Eye (tissue), 1 donor: ENCODE measurements around the gene FSTL3.
"Not testable (repeated sequence)": the region's sequence is repeated elsewhere in the genome, so short reads cannot be mapped to it uniquely, and the experiment has no call there.

Experiments
- DNase-seq: peaks from one replicate; pipeline ENCODE4 v3.0.0-alpha.2; 2015

Gene FSTL3

DNA sequence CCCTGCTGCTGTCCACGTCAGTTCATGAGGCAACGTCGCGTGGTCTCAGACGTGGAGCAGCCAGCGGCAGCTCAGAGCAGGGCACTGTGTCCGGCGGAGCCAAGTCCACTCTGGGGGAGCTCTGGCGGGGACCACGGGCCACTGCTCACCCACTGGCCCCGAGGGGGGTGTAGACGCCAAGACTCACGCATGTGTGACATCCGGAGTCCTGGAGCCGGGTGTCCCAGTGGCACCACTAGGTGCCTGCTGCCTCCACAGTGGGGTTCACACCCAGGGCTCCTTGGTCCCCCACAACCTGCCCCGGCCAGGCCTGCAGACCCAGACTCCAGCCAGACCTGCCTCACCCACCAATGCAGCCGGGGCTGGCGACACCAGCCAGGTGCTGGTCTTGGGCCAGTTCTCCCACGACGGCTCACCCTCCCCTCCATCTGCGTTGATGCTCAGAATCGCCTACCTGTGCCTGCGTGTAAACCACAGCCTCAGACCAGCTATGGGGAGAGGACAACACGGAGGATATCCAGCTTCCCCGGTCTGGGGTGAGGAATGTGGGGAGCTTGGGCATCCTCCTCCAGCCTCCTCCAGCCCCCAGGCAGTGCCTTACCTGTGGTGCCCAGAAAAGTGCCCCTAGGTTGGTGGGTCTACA, 6.6 kb downstream of the FSTL3 start:
- no peak for DNase-seq

DNA sequence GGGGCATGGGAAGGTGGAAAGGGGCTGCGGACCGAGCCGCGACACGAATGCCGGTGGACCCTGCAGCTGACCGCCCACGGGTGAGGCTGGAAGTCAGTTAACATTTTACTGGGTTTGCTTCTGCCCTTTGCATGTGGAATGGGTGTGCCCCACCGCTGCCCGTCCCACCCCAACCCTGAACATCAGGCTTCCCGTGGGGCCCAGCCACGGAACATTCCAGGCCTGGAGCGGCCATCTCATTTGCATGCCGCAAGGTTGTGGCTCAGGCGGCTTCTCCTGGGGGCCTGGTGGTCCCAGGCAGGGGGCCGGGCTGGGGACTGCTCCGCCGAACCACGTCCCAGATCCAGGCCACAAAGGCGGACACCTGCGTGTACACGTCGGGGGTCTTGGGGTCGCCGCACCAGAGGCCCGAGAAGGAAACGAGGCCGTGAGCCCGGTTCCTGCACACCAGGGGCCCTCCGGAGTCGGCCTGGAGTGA, 9.3 kb downstream of the FSTL3 start:
- no peak for DNase-seq

DNA sequence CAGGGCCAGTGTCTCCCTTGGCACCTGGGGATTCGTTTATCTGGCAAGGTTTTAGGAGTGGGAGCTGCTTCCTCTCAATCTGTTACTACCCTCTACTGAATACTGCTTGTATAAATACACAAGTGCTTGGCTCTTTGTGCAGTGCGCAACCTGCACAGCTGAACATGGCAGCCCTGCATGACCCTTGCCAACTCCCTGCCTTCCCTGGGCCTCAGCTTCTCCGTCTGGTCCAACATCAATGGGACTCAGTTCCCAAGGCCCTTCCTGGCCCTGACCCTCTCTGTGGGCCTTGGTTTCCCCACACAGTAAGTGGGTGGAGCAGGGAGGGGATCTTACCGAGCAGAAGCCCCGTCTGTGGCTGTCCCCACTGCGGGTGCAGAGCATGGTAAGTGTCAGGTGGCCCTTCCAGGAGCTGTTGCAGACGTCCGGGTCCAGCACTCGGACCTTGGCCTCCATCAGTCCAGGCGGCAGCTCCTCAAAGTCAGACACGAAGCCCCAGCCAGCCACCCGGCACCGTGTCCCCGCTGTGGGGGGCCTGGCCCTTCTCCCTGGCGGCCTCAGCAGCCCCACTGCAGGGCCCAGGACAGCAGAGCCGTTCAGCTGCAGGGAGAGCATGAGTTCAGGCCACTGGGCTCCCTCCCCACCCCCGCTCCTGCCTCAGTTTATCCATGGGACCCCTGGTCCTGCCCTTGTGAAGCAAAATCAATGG, 10.6 kb downstream of the FSTL3 start:
- DNase-seq = no peak

DNA sequence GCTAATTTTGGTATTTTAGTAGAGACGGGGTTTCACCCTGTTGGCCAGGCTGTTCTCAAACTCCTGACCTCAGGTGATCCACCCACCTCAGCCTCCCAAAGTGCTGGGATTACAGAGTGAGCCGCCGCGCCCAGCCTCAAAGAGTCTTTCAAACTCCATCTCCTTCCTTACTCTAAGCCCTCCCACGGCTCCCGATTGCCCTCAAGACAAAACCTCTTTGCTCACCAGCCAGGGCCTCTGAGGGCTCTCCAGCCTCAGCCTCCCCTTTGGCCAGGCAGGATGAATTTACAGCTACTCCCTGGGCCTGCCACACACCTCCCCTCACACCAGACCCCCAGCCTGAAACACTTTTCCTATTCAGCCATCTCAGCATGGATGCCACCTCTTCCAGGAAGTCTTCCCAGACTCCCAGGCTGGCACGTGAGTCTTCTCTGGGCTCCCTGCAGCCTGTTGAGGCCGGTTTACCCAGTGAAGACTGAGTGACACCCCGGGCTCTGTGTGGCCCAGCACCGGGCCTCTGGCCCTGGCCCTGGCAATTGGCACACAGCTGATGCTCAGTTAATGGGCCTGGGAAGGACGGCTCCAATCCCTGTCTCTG, 11.5 kb downstream of the FSTL3 start:
- DNase-seq = no peak

DNA sequence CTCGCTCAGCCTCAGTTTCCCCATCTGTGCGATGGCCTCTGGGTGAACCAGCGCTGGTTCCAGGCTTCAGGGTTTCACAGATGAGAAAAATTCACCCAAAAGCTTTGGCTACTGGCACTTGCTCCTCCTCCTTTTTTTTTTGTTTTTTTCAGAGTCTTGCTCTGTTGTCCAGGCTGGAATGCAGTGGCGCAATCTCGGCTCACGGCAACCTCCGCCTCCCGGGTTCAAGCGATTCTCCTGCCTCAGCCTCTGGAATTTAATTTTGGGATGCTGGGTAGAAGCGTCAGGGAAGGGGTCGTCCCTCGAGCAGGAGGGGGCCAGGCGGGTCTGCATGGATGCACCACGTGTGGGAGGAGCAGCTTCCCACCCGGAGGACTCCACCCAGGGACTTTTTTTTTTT, 12.0 kb downstream of the FSTL3 start:
- DNase-seq = no peak

DNA sequence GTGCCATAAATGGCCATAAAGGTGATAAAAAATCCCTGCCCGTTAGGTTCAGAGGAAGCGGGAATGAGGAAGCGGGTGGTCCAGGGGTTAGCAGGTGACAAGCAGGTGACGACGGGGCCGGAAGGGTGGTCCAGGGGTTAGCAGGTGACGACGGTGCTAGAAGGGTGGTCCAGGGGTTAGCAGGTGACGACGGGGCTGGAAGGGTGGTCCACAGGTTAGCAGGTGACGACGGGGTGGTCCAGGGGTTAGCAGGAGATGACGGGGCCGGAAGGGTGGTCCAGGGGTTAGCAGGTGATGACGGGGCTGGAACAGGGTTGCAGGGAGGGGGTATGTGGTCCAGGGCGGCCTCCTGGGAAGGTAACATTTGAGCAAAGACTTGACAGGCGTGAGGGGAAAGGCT, 12.8 kb downstream of the FSTL3 start:
- DNase-seq = no peak

DNA sequence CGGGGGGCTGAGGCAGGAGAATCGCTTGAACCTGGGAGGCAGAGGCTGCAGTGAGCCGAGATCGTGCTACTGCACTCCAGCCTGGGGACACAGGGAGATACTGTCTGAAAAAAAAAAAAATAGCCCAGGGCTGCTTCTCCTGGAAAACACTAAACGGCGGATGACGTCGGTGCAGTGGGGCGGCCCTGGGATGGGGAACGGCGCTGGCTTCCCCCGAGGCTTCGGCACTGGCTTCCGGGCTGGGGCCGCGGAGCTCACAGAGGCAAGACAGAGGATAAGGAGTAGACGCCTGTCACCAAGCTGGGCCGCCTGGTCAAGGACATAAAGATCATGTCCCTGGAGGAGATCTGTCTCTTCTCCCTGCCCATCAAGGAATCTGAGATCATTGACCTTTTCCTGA, 14.0 kb downstream of the FSTL3 start:
- DNase-seq = no peak

DNA sequence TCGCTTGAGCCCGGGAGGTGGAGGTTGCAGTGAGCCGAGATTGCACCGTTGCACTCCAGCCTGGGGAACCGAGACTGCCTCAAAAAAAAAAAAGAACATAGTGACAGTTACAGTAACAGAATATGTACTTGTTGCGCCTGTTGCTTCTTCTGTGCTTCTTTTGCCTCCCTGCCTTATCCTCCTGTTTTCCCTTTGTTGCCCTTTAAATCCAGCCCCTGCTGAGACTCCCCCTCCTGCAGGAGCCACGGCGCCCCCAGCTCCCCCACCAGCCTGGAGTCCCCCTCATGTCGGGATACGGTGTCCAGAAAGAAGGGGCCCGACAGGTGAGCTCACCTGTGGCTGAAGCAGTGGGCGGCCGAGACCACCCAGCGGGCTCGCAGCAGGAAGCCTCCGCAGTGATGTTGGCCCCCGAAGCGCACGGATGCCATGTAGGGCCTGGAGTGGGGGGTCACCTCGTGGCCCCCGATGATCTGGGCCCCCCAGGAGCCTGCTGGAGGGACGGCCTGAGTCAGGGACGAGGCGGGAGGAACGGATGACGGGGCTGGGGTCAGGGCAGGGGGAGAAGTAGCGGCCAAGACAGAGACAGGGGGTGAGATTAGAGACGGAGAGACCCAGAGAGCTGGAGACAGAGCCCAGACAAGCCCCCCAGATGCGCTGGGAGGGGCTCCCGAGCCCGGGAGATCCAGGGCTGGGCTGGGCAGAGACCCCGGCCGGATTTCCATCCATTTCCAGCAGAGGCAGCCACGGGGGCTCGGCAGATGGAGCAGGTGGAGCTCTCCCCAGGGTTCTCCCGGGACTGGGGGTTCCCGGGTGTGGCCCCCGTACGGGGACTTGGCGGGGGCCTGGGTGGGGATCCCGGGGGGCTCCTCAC, 18.5 kb downstream of the FSTL3 start:
- DNase-seq = no peak

DNA sequence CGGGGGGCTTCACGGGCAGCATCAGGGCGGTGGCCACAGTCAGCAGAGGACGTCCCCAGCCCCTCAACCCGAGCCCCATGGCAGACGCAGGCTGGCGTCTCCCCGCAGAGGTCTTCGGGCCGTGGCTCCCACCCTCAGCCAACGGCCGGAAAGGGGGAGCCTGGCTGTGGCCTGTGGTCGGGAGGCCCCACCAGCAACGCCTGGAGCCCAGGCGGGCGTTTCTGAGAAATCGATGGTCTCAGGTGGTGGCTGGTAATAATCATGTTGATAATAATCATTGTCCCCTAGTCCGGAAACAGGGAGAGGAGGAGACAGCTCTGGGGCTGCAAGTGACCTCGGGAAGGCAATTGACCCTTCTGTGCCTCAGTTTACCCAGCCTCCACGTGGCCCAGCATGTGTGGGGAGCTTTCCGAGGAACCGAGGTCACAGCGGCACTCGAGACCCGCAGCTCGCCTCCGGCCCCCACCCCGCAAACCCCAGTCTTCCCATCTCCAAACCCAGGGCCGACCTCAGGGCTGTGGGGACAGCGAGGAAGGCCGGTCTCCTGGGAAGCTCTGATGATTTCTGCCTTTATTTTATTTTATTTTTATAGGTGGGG, 19.3 kb downstream of the FSTL3 start, which contains the start of gene PRSS57:
Gene PRSS57, minus strand, starts transcription at position 101 of the 598 bp plus-strand sequence. Its CDS starts 22 bp downstream, at position 79.
- DNase-seq = no peak

DNA sequence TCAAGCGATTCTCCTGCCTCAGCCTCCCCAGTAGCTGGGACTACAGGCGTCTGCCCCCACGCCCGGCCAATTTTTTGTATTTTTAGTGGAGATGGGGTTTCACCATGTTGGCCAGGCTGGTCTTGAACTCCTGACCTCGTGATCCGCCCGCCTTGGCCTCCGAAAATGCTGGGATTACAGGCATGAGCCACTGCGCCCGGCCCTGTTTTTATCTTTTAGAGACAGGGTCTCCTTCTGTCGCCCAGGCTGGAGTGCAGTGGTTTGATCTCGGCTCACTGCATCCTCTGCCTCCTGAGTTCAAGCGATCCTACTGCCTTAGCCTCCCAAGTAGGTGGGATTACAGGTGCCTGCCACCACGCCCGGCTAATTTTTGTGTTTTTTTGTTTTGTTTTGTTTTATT, 22.3 kb downstream of the FSTL3 start:
- DNase-seq = not testable (repeated sequence)

DNA sequence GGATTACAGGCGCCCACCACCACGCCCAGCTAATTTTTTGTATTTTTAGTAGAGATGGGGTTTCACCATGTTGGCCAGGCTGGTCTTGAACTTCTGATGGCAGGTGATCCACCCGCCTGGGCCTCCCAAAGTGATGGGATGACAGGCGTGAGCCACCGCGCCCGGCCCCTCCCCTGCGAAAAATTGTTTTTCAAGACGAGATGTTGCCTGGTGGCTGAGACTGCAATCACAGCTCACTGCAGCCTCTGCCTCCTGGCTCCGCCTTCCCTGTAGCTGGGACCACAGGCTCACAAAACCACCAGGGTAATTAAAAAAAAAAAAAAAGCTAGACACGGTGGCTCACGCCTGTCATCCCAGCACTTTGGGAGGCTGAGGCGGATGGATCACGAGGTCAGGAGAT, 23.7 kb downstream of the FSTL3 start:
- DNase-seq = not testable (repeated sequence)

DNA sequence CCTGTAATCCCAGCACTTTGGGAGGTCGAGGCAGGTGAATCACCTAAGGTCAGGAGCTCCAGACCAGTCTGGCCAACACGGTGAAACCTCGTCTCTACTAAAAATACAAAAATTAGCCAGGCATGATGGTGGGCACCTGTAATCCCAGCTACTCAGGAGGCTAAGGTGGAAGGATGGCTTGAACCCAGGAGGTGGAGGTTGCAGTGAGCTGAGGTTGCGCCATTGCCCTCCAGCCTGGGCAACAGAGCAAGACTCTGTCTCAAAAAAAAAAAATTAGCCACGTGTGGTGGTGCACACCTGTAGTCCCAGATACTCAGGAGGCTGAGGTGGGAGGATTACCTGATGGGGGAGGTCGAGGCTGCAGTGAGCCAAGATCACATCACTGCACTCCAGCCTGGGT, 26.7 kb downstream of the FSTL3 start:
- not testable (repeated sequence) for DNase-seq

DNA sequence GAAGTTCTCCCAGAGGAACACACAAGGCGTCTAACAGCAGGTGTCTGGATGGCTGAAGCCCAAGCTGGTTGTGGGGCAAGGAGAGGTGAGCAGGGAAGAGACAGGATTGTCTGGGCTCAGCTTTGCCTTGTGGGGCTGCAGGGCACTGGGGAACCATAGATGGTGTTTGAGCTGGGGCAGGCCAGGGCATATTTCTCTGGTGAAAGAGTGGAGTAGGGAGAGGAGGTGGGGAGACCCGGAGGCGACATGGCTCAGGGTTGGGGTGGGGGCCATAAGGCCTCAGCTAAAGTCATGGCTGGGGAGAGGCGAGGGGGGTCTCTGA, 27.1 kb downstream of the FSTL3 start:
- no peak for DNase-seq

DNA sequence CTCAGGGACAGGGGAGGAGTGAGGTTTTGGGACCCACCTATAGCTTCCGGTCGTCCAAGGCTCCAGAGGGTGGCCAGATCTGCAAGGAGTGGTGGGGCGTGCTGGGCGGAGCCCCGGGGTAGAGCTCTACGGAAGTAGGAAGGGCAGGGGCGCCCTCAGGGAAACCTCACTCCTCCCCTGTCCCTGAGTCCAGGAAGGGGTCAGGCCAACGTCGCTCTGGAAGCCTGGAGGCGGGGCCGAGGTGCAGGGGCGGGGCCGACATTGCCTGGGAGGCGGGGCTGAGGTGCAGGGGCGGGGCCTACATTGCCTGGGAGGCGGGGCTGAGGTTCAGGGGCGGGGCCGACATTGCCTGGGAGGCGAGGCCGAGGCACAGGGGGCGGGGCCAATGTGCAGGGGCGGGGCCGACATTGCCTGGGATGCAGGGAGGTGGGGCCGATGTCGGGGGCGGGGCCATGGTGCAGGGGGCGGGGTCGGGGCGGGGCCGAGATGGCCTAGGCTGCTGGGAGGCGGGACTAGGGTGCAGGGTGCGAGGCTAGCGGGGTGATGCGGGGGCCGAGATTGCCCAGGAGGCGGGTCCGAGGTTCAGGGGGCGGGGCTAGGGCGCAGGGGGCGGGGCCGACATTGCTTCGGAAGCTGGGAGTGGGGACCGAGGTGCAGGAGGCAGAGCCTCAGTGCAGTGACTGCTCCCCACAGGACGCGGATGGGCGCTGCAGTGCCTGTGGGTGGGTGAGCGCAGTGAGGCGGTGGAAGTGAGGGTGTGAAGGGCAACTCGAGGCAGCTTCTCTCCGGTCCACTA, 27.7 kb downstream of the FSTL3 start:
- peak; percentile 80 for DNase-seq

DNA sequence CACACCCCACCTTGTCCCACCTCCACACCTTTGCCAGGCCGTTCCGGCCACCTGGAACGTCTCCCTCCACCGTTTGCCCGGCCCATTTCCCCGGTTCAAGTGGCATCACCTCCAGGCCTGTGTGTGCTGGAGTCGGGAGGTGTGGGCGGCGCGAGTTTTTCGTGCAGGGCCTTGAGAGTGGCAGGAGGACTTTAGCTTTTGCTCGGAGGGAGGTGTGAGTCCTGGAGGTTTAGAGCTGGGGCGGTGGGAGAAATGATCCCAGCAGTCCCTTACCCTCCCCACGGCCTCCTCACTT, 28.2 kb downstream of the FSTL3 start:
- no peak for DNase-seq

DNA sequence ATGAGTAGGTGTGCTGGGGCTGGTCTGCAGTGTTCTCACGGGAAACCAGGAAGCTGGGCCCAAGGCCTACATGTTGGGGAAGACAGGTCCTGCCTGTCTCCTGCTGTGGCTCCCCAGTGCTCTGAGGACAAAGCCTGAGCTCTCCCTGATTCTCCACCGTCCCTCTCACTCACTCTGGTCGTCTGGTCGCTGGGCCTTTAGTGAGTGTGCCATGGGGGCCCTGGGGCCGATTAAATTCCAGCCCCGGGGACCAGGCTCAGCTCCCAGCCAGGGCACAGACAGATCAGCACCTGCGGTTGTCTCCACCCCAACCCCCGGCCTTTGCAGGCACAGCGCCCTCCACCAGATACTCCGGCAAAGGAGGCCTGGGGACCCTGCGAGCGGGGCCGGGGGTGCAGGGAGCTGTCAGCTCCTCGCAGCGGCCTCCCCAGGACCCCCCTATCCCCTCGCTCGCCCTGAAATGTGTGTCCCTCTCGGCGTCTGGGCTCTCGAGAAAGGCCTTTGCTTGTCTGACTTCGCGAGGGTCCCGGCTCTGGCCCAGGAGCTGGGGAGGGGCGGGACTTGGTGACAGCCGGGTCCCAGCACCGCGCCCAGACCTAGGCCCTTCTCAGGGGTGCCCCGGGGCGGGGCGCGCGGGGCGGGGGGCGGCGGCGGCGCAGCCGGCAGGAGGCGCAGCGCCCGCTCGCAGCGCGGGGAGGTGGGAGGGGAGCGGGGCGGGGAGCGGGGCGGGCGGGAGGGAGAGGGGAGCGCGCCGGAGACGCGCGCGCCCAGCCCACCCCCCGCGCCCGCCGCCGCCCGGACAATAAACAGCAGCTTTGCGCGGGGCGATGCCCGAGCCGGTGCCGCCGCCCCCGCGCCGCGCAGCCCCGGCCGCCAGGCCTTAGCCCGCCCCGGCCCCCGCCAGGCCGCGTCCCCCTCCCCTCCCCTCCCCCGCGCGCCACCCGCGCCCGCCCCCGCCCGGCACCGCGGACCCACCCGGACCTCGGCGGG, 32.3 kb downstream of the FSTL3 start, which contains the start of gene PALM:
Gene PALM, plus strand, starts transcription at position 782 of the 990 bp plus-strand sequence. CDS start 212 bp downstream, outside the sequence.
- peak; percentile 84 for DNase-seq

DNA sequence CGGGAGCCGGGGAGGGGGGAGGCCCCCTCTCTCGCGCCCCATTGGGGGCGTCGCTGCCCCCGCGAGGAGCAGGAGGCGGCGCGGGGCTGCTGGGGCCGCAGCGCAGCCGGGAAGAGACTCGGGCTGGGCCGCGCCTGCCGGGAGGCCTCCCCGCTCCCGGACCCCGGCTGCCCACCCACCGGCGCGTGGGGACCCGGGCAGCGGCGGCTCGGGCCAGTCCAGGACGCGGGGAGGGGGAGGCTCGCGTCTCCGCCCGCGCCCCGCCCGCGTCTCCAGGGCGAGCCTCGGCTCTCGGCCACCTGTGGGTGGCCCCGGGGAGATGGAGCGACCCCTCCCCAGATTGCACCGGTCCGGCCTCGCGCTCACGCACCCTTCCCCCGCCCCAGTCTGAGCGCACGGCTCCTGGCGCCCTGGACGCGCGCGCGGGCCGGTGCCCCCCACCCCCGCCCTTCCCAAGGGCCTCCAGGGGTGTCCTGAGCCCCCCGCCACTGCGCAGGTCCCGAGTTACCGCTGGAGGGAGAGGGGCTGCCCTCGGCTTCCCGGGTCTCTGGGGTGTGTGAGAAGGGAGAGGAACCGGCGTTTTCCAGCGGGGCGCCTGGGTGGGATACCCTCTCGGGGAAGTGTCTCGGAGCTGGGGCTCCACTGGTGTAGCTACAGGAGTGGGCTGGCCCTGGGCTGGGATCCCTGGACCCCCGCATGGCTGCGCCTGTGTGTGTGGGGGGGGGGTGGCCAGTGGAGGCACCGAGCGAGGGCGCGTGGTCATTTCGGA, 33.2 kb downstream of the FSTL3 start:
- peak; percentile 45 for DNase-seq

DNA sequence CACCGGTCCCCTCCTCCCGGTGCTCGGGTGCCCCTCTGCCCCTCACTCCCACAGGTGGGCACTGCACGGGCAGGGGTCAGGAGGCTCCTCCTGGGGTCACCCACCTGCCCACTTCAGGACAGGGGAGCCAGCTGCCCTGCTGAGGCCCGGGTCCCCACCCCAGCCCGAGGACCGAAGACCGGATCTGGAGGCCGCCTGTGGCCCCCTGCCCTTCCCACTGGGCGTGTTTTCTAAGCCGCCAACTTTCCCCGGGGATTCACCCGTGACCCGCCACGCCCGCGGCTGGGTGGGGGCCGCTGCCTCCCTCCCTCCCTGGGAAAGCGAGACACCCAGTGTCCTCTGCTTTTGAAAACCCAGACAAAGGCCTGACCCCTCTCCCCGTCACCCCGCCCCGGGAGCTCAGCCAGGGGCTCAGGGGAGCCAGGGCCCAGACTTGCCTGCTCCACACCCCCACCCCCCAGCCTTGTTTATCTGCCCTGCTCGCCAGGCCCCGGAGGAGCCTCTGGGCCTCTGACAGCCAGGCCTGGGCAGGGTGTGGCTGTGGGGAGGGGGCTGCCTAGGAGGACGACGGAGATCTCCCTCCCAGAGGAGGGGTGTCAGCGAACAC, 33.9 kb downstream of the FSTL3 start:
- peak; percentile 48 for DNase-seq

DNA sequence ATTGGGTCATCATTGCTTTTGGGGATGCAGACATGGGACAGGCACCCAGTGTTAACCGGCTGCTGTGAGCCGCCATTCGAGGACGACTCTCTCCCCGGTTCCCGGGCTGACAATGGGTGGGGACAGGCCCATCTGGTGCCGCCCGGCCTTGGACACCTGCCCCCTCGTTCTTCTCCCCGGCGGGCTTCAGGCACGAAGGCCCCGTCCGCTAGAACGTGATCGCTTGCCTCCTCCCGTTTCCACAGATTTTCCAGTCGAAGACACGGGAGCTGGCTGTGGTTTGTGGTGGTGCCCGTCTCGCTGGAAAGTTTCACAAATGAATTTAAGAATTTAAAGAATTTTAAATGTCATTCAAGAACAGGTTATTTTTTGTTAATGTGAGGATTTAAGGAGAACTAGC, 34.6 kb downstream of the FSTL3 start:
- DNase-seq = peak; percentile 53
